Neural progenitor cell (in vitro differentiated cells): ENCODE results near the gene ADAMTS12. TPM values are rescaled to one million over a fixed set of nuclear protein-coding genes. Genes with fewer than 3 reads are reported as not detected.
"Not testable (repeated sequence)": the region's sequence is repeated elsewhere in the genome, so short reads cannot be mapped to it uniquely, and the experiment has no call there.

Source experiments
- DNase-seq: peaks from one replicate; pipeline ENCODE4 v3.0.0-alpha.2; 2016; ENCODE audit warnings: low spot score
- H2AFZ ChIP-seq: fragments of 200-600 bp; sonication (generic); replicated peaks from 2 replicates; pipeline ENCODE4 v1.6.1; 2016; ENCODE audit warnings: antibody characterized with exemption
- H3F3A ChIP-seq: fragments of 200-600 bp; sonication (generic); 2 replicates; pipeline ENCODE4 v1.6.1; 2016; ENCODE audit warnings: antibody characterized with exemption, low read depth
- H3K27ac ChIP-seq: fragments of 200-600 bp; sonication (generic); 2 replicates; pipeline ENCODE4 v1.5.1; 2016; ENCODE audit warnings: mild to moderate bottlenecking
- H3K27me3 ChIP-seq: fragments of 200-600 bp; sonication (generic); 2 replicates; pipeline ENCODE4 v1.6.1; 2016; ENCODE audit warnings: mild to moderate bottlenecking, moderate library complexity
- H3K36me3 ChIP-seq: fragments of 200-600 bp; sonication (generic); 2 replicates; pipeline ENCODE4 v1.5.1; 2016
- H3K4me1 ChIP-seq: fragments of 200-600 bp; sonication (generic); 2 replicates; pipeline ENCODE4 v1.6.1; 2016; ENCODE audit warnings: mixed run types
- H3K4me2 ChIP-seq: fragments of 200-600 bp; sonication (generic); 2 replicates; pipeline ENCODE4 v1.6.1; 2016
- H3K4me3 ChIP-seq: fragments of 200-600 bp; sonication (generic); 2 replicates; pipeline ENCODE4 v1.5.1; 2016
- H3K79me2 ChIP-seq: fragments of 200-600 bp; sonication (generic); 2 replicates; pipeline ENCODE4 v1.6.1; 2016; ENCODE audit warnings: low read depth
- H3K9ac ChIP-seq: fragments of 200-600 bp; sonication (generic); 2 replicates; pipeline ENCODE4 v1.6.1; 2016
- H3K9me3 ChIP-seq: fragments of 200-600 bp; sonication (generic); 2 replicates; pipeline ENCODE4 v1.5.1; 2016; ENCODE audit warnings: low read depth
- H4K20me1 ChIP-seq: fragments of 200-600 bp; sonication (generic); 2 replicates; pipeline ENCODE4 v1.6.1; 2016; ENCODE audit warnings: low read depth
- H3K27ac Mint-ChIP-seq: 3 replicates; pipeline ENCODE4 v1.8.0; 2021; ENCODE audit warnings: mixed read lengths
- H3K27me3 Mint-ChIP-seq: 2 replicates; pipeline ENCODE4 v1.8.0; 2022; ENCODE audit warnings: low read depth, mild to moderate bottlenecking, inconsistent platforms, moderate library complexity, mixed read lengths; ENCODE audit not compliant: insufficient read depth
- H3K36me3 Mint-ChIP-seq: 3 replicates; pipeline ENCODE4 v1.8.0; 2021; ENCODE audit warnings: mixed read lengths
- H3K4me1 Mint-ChIP-seq: 3 replicates; pipeline ENCODE4 v1.8.0; 2021; ENCODE audit warnings: mixed read lengths
- H3K4me3 Mint-ChIP-seq: 3 replicates; pipeline ENCODE4 v1.8.0; 2021; ENCODE audit warnings: mild to moderate bottlenecking, moderate library complexity, mixed read lengths
- H3K9me3 Mint-ChIP-seq: 3 replicates; pipeline ENCODE4 v1.8.0; 2020; ENCODE audit warnings: mixed read lengths
- CTCF ChIP-seq: fragments of 200-600 bp; sonication (generic); IDR thresholded peaks from 2 replicates; pipeline ENCODE4 v1.5.1; 2017; ENCODE audit warnings: antibody characterized with exemption, mild to moderate bottlenecking
- EZH2 ChIP-seq: fragments of 200-600 bp; sonication (generic); IDR thresholded peaks from 2 replicates; pipeline ENCODE4 v1.6.1; 2017; ENCODE audit warnings: antibody characterized with exemption, mild to moderate bottlenecking, moderate library complexity
- EZH2phosphoT487 ChIP-seq: fragments of 200-600 bp; sonication (generic); IDR thresholded peaks from 2 replicates; pipeline ENCODE4 v1.6.1; 2017; ENCODE audit warnings: antibody characterized with exemption
- total RNA-seq: library from RNA; depleted of rRNA; stranded (reverse); fragments of >200 nt; gene quantifications from 2 replicates; pipeline ENCODE4 v1.2.3, GENCODE V29; 2015; ENCODE audit warnings: low replicate concordance

ADAMTS12 gene
- total RNA-seq, 1 donor from 2014 or later = 15.6 TPM

GRCh38 chr5:33516421-33516820 lies 375.4 kb downstream of the ADAMTS12 start:
- Histone ChIP-seq H3K79me2 (no peaks in the 10 kb centered on the region), H2AFZ (no peak overlapping the region), H3K4me2 (peak overlapping the region; percentile 10), H3K27me3 (no peaks in the 10 kb centered on the region), H3K4me1 (peaks cover 12% of the 10 kb centered on the region), H3K9ac (no peak overlapping the region), H3K36me3 (no peaks in the 10 kb centered on the region), H3K27ac (no peak overlapping the region), H3K9me3 (no peaks in the 10 kb centered on the region), H3F3A (peaks cover 6% of the 10 kb centered on the region), H3K4me3 (no peak overlapping the region), H4K20me1 (no peaks in the 10 kb centered on the region)
- peaks cover 2% of the 10 kb centered on the region for H3K36me3 Mint-ChIP-seq
- peaks cover 19% of the 10 kb centered on the region for H3K9me3 Mint-ChIP-seq
- TF ChIP-seq CTCF (no peak), EZH2 (no peak), EZH2phosphoT487 (no peak)
- no peak overlapping the region for H3K4me3 Mint-ChIP-seq
- peaks cover 2% of the 10 kb centered on the region for H3K27me3 Mint-ChIP-seq
- no peak for DNase-seq
- H3K27ac Mint-ChIP-seq = no peak overlapping the region
- peaks cover 13% of the 10 kb centered on the region for H3K4me1 Mint-ChIP-seq

DNA sequence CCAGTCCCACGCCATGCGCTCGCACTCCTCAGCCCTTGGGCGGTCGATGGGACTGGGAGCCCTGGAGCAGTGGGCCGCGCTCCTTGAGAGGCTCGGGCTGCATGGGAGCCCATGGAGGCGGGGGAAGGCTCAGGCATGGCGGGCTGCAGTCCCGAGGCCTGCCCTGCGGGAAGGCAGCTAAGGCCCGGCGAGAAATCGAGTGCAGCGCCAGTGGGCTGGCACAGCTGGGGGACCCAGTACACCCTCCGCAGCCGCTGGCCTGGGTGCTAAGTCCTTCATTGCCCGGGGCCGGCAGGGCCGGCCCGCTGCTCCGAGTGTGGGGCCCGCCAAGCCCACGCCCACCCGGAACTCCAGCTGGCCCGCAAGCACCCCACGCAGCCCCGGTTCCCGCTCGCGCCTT lies 376.4 kb downstream of the ADAMTS12 start:
- H3K4me3 Mint-ChIP-seq, H3K9ac ChIP-seq, H3K27me3 ChIP-seq, H4K20me1 ChIP-seq, H3K79me2 ChIP-seq, H3F3A ChIP-seq, H3K36me3 ChIP-seq, H2AFZ ChIP-seq, DNase-seq, H3K27ac Mint-ChIP-seq, H3K4me3 ChIP-seq, H3K27ac ChIP-seq, H3K36me3 Mint-ChIP-seq, H3K9me3 ChIP-seq, H3K27me3 Mint-ChIP-seq, H3K4me2 ChIP-seq: not testable (repeated sequence)
- H3K4me1 Mint-ChIP-seq = peaks cover 13% of the 10 kb centered on the region
- H3K4me1 ChIP-seq = peaks cover 12% of the 10 kb centered on the region
- peaks cover 19% of the 10 kb centered on the region for H3K9me3 Mint-ChIP-seq

DNA sequence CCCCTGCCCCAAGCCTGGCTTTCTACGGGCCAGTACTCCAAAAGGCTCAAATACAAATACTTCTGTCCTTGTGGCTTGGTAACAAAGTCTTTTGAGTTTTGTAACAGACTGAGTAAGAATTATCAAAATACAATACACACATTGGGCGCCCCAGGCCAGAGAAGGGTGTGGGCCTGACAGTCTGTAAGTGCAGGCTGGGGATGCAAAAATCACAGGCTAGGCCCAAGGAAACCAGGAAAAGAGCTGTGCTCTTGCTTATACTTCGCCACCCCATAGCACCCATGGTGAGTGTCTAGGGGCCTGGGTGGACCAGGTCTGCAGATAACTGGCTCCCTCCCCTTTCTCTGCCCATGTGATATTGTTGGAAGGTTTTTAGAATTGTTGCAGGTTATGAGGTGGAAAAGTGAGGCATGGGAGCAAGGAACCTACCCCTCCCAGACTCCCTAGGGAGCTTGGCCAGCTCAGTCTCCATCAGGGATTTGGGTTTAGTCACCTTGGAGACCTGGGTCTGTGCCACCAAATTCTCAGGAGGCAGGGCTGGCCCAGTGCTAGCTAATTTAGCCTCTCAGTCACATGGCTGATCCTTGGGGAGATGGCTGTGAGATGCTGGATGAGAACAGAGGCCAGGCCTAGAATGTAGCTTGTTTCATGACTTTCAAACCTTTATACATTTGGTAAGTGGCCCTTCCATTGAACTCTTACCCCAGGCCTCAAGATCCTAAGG lies 378.2 kb downstream of the ADAMTS12 start:
- Mint-ChIP-seq H3K9me3 (peaks cover 15% of the 10 kb centered on the region), H3K4me1 (peaks cover 13% of the 10 kb centered on the region), H3K4me3 (no peak overlapping the region), H3K27me3 (peaks cover 2% of the 10 kb centered on the region), H3K27ac (no peak overlapping the region), H3K36me3 (peaks cover 2% of the 10 kb centered on the region)
- Histone ChIP-seq H3K27ac (no peak overlapping the region), H3F3A (peaks cover 6% of the 10 kb centered on the region), H3K4me2 (no peak overlapping the region), H3K4me1 (peaks cover 12% of the 10 kb centered on the region), H3K4me3 (no peak overlapping the region), H3K79me2 (no peaks in the 10 kb centered on the region), H3K36me3 (no peaks in the 10 kb centered on the region), H3K27me3 (no peaks in the 10 kb centered on the region), H4K20me1 (no peaks in the 10 kb centered on the region), H3K9ac (no peak overlapping the region), H2AFZ (no peak overlapping the region), H3K9me3 (no peaks in the 10 kb centered on the region)
- no peak for DNase-seq
- TF ChIP-seq EZH2 (no peak), CTCF (no peak), EZH2phosphoT487 (no peak)

DNA sequence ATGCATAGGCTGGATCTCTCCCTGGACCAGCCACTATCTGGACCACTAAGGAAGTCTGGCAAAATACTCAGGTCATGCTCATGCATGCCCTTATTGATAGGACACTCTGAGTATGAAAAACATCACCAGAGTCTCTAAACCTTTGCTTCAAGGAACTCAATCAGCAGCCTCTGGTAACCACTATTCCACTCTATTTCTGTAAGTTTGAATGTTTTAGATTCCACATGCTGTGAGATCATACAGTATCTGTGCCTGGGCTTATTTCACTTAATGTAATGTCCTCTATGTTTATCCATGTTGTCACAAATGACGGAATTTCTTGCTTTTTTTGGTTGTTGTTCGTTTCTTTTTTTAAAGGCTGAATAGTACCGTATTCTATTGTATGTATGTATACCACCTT lies 382.8 kb downstream of the ADAMTS12 start:
- Histone ChIP-seq H3K79me2 (no peaks in the 10 kb centered on the region), H3F3A (no peaks in the 10 kb centered on the region), H3K27ac (no peak overlapping the region), H3K36me3 (no peaks in the 10 kb centered on the region), H2AFZ (no peak overlapping the region), H3K4me2 (no peak overlapping the region), H3K27me3 (no peaks in the 10 kb centered on the region), H3K9me3 (no peaks in the 10 kb centered on the region), H3K4me1 (no peaks in the 10 kb centered on the region), H3K9ac (no peak overlapping the region), H4K20me1 (no peaks in the 10 kb centered on the region), H3K4me3 (no peak overlapping the region)
- Mint-ChIP-seq H3K4me3 (no peak overlapping the region), H3K36me3 (no peaks in the 10 kb centered on the region), H3K4me1 (peaks cover 1% of the 10 kb centered on the region), H3K27ac (no peak overlapping the region), H3K27me3 (no peaks in the 10 kb centered on the region), H3K9me3 (peaks cover 5% of the 10 kb centered on the region)
- no peak for DNase-seq
- TF ChIP-seq EZH2 (no peak), CTCF (no peak), EZH2phosphoT487 (no peak)
